RPMI8226 (cell line): ENCODE measurements around the gene PEX6.
"Not testable (repeated sequence)": the region's sequence is repeated elsewhere in the genome, so short reads cannot be mapped to it uniquely, and the experiment has no call there.

Experiments
- DNase-seq: peaks from one replicate; pipeline ENCODE4 v3.0.0-alpha.2; 2015

Gene PEX6

GRCh38 chr6:42978839-42979522 lies at the start of gene PEX6:
Gene PEX6 (minus strand): TSS chr6:42979181. CDS start chr6:42979150, 31 bp downstream.
- peak; percentile 97 for DNase-seq

- DNase-seq = no peak
Observed at GRCh38 chr6:43026365-43026764, 47.4 kb upstream of the PEX6 start.

- DNase-seq = no peak
Observed at GRCh38 chr6:43024436-43024835, 45.5 kb upstream of the PEX6 start.

- DNase-seq = peak; percentile 83
Observed at GRCh38 chr6:43021270-43022047, 42.5 kb upstream of the PEX6 start, which contains the start of gene RRP36. Gene RRP36 (plus strand): TSS chr6:43021623. CDS start chr6:43021655, 32 bp downstream.

GRCh38 chr6:43020847-43021246 lies 41.9 kb upstream of the PEX6 start:
- DNase-seq = no peak

GRCh38 chr6:43020052-43020705 lies 41.2 kb upstream of the PEX6 start:
- no peak for DNase-seq

- DNase-seq = no peak
Observed at GRCh38 chr6:43019152-43019551, 40.2 kb upstream of the PEX6 start.

GRCh38 chr6:43016943-43017334 lies 38.0 kb upstream of the PEX6 start:
- DNase-seq = no peak

- DNase-seq = no peak
Observed at GRCh38 chr6:43016176-43016942, 37.4 kb upstream of the PEX6 start.

GRCh38 chr6:43014434-43014909 lies 35.5 kb upstream of the PEX6 start:
- DNase-seq = no peak

- peak; percentile 99 for DNase-seq
Observed at GRCh38 chr6:43013843-43014433, 35.0 kb upstream of the PEX6 start, which contains the start of the genes KLHDC3 and MEA1. Gene KLHDC3 (plus strand): TSS chr6:43014249. CDS start chr6:43017193, 2,944 bp downstream. Gene MEA1 (minus strand): TSS chr6:43013946. CDS start chr6:43013813, 133 bp downstream.

- no peak for DNase-seq
Observed at GRCh38 chr6:43013097-43013842, 34.3 kb upstream of the PEX6 start.

- DNase-seq = no peak
Observed at GRCh38 chr6:43012364-43012763, 33.4 kb upstream of the PEX6 start.

- DNase-seq = no peak
Observed at GRCh38 chr6:43011207-43011606, 32.2 kb upstream of the PEX6 start.

GRCh38 chr6:43009124-43009523 lies 30.1 kb upstream of the PEX6 start:
- peak; percentile 40 for DNase-seq

GRCh38 chr6:43007126-43007525 lies 28.1 kb upstream of the PEX6 start:
- DNase-seq = no peak

GRCh38 chr6:43006251-43006650 lies 27.3 kb upstream of the PEX6 start:
- no peak for DNase-seq

- no peak for DNase-seq
Observed at GRCh38 chr6:43005844-43006243, 26.9 kb upstream of the PEX6 start.

GRCh38 chr6:43001843-43002242 lies 22.9 kb upstream of the PEX6 start:
- no peak for DNase-seq

- DNase-seq = not testable (repeated sequence)
Observed at GRCh38 chr6:42998205-42998604, 19.2 kb upstream of the PEX6 start.

GRCh38 chr6:42996513-42996912 lies 17.5 kb upstream of the PEX6 start:
- no peak for DNase-seq
